Measurements from ENCODE around the gene IRF2BP2.

The IRF2BP2 gene

DNA sequence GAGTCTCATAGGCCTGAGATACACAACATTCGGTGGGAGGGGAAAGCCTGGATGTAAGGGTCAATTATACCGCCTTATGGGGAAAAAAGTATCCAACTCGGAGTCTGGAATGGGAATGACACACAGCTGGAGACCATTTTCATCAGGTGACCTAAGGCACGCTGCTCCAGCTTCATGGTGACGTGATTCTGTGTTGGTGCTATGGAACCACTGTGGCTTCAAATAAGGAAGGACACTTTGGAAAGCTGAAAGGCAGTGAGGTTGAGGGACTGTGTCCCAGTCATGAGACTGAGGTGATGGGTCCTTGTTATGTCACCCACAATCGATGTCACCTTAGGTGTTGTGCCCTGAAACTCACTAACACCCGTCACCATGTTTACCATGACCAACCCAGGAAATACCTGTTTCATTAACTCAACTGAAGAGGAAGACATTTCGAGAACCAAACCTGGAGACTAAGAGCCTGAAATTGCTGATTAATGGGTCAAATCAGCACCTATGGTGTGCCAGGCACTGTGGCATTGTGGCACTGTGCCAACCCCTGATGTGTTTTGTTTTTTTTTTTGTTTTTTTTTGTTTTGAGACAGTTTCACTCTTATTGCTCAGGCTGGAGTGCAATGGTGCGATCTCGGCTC, 54.5 kb downstream of the IRF2BP2 start:
- ATAC-seq: no peak

DNA sequence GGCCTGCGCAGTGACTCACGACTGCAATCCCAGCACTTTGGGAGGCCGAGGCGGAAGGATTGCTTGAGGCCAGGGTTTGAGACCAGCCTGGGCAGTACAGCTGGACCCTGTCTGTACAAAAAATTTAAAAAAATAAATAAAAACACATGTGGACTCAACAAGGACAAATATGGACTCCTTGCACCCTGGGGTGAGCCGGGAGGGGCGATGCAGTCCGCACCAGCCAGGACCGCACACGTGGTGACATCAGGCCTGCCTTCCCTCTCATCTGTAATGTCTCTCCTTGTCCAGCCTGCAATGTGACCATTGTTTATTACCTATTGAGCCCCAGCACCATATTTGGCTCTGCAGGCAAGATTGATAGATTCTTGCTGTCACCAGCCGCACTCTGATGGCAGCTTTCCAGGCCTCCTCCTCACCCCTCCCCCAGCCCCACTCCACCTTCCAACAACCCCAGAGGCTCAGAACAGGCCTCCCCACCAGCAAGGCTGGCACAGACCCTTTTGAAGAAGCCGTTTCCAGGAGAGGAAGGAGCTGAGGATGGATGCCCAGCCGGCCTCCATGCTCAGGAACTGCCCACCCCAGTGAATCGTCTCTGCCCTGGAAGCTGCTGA, 55.2 kb downstream of the IRF2BP2 start:
- ATAC-seq: no peak

Data from activated CD4-positive, CD25-positive, alpha-beta regulatory T cell treated with anti-CD3 and anti-CD28 coated beads, Interleukin-2, amount 50 U/mL, for 24 hours (primary cell).